H1 (cell line): Measurements from ENCODE around the gene PCBP1. TPM values are rescaled to one million over a fixed set of nuclear protein-coding genes. Genes with fewer than 3 reads are reported as not detected.

ENCODE experiments used
- CTCF ChIA-PET: fragments of 300-600 bp; sonication (Branson Sonifier 250); formaldehyde crosslinking; loops from one replicate; lab custom pipeline; 2021; ENCODE audit not compliant: partially characterized antibody; lab: Charles Lee
- POLR2A ChIA-PET: fragments of 300-600 bp; sonication (Branson Sonifier 250); formaldehyde crosslinking; loops from one replicate; lab custom pipeline; 2021; ENCODE audit warnings: inconsistent platforms; ENCODE audit not compliant: partially characterized antibody; lab: Charles Lee
- DNase-seq, 2 experiments: peaks; one replicate each; pipeline versions ENCODE4 v3.0.0 to v3.0.0-alpha.2; 2010 to 2022; ENCODE audit warnings: low spot score in 2 of 2, low read depth in 1 of 2, mixed read lengths in 1 of 2
- FAIRE-seq: peaks from 2 replicates; lab custom pipeline; 2011; peaks lifted over from hg19 to GRCh38; lab: Jason Lieb, UNC
- H2AFZ ChIP-seq: 2 replicates; pipeline ENCODE4 v1.8.1; 2012; ENCODE audit warnings: low read length, inconsistent platforms
- H2AK5ac ChIP-seq: 2 replicates; pipeline ENCODE4 v1.6.1; 2013; ENCODE audit warnings: low read depth, low read length
- H2BK120ac ChIP-seq: replicated peaks from 2 replicates; pipeline ENCODE3; 2013; ENCODE audit warnings: low read depth, low read length, inconsistent platforms
- H2BK12ac ChIP-seq: 2 replicates; pipeline ENCODE4 v1.6.1; 2013; ENCODE audit warnings: low read depth, low read length
- H2BK15ac ChIP-seq: 2 replicates; pipeline ENCODE4 v1.6.1; 2013; ENCODE audit warnings: low read length
- H2BK20ac ChIP-seq: 2 replicates; pipeline ENCODE4 v1.6.1; 2013; ENCODE audit warnings: low read length
- H2BK5ac ChIP-seq: 2 replicates; pipeline ENCODE4 v1.6.1; 2013; ENCODE audit warnings: low read depth, low read length
- H3K14ac ChIP-seq: 2 replicates; pipeline ENCODE4 v1.6.1; 2013; ENCODE audit warnings: inconsistent platforms; ENCODE audit not compliant: insufficient read length
- H3K18ac ChIP-seq: 2 replicates; pipeline ENCODE4 v1.6.1; 2013; ENCODE audit warnings: low read length; ENCODE audit errors: extremely low read depth
- H3K23ac ChIP-seq: 2 replicates; pipeline ENCODE4 v1.6.1; 2013; ENCODE audit warnings: inconsistent platforms; ENCODE audit not compliant: insufficient read length
- H3K23me2 ChIP-seq: 2 replicates; pipeline ENCODE4 v1.6.1; 2013; ENCODE audit warnings: low read depth, low read length
- H3K27ac ChIP-seq: 2 replicates; pipeline ENCODE4 v1.6.1; 2011; ENCODE audit warnings: low read depth, low read length, inconsistent platforms
- H3K27me3 ChIP-seq, 4 experiments: replicated peaks in 1 of 4; 1 replicate in 1 of 4; 2 replicates in 3 of 4; pipeline versions ENCODE4 v1.6.1 to v1.8.1; 2011 to 2013; ENCODE audit warnings: low read length in 3 of 4, mild to moderate bottlenecking in 3 of 4, inconsistent platforms in 2 of 4, mixed read lengths in 2 of 4, moderate library complexity in 1 of 4; ENCODE audit not compliant: control insufficient read depth in 3 of 4, insufficient read depth in 3 of 4; ENCODE audit errors: extremely low read depth in 1 of 4
- H3K36me3 ChIP-seq, 4 experiments: 2 replicates each; pipeline versions ENCODE4 v1.6.1 to v1.8.1; 2011 to 2013; ENCODE audit warnings: mild to moderate bottlenecking in 4 of 4, low read length in 3 of 4, moderate library complexity in 2 of 4, control low read depth in 1 of 4, inconsistent platforms in 1 of 4; ENCODE audit not compliant: insufficient read depth in 4 of 4, control insufficient read depth in 2 of 4
- H3K4ac ChIP-seq: replicated peaks from 2 replicates; pipeline ENCODE3; 2013; ENCODE audit warnings: low read length, low read depth, mixed read lengths, inconsistent platforms; ENCODE audit not compliant: insufficient read length
- H3K4me1 ChIP-seq, 4 experiments: replicated peaks in 1 of 4; 1 replicate in 1 of 4; 2 replicates in 3 of 4; pipeline versions ENCODE4 v1.6.1 to v1.8.1; 2011 to 2013; ENCODE audit warnings: low read length in 3 of 4, inconsistent platforms in 2 of 4, mixed read lengths in 1 of 4; ENCODE audit not compliant: insufficient read depth in 4 of 4, control insufficient read depth in 3 of 4
- H3K4me2 ChIP-seq, 2 experiments: 2 replicates each; pipeline versions ENCODE4 v1.6.1 to v1.8.1; 2011 to 2013; ENCODE audit warnings: low read depth in 2 of 2, low read length in 2 of 2, control low read depth in 1 of 2, inconsistent platforms in 1 of 2, mild to moderate bottlenecking in 1 of 2; ENCODE audit not compliant: insufficient read depth in 1 of 2
- H3K4me3 ChIP-seq, 4 experiments: fragments of 200-600, 300-600 bp in 1 of 4; sonication (generic), shearing (Covaris generic), sonication (Bioruptor Twin) in 1 of 4; 2 replicates each; pipeline versions ENCODE4 v1.5.1 to v1.8.1; 2011 to 2016; ENCODE audit warnings: low read length in 4 of 4, low read depth in 3 of 4, control low read depth in 2 of 4, inconsistent platforms in 2 of 4, mild to moderate bottlenecking in 2 of 4, mixed read lengths in 1 of 4, moderate library complexity in 1 of 4; ENCODE audit not compliant: insufficient read depth in 2 of 4; ENCODE audit errors: extremely low read depth in 1 of 4
- H3K56ac ChIP-seq: replicated peaks from 2 replicates; pipeline ENCODE3; 2013; ENCODE audit warnings: low read depth, mild to moderate bottlenecking, mixed read lengths, low read length, inconsistent platforms; ENCODE audit not compliant: insufficient read length
- H3K79me1 ChIP-seq: 2 replicates; pipeline ENCODE4 v1.6.1; 2013; ENCODE audit warnings: low read depth, low read length, control low read depth
- H3K79me2 ChIP-seq, 2 experiments: 2 replicates each; pipeline versions ENCODE4 v1.6.1 to v1.8.1; 2012 to 2013; ENCODE audit warnings: low read length in 2 of 2, mild to moderate bottlenecking in 2 of 2, inconsistent platforms in 1 of 2; ENCODE audit not compliant: insufficient read depth in 2 of 2, control insufficient read depth in 1 of 2
- H3K9ac ChIP-seq, 4 experiments: replicated peaks in 1 of 4; 1 replicate in 1 of 4; 2 replicates in 3 of 4; pipeline versions ENCODE4 v1.6.1 to v1.8.1; 2011 to 2013; ENCODE audit warnings: low read depth in 3 of 4, low read length in 3 of 4, control low read depth in 2 of 4, mild to moderate bottlenecking in 2 of 4, moderate library complexity in 2 of 4, inconsistent platforms in 1 of 4; ENCODE audit errors: extremely low read depth in 1 of 4
- H3K9me3 ChIP-seq, 2 experiments: 2 replicates each; pipeline versions ENCODE4 v1.6.1 to v1.8.1; 2012 to 2013; ENCODE audit warnings: mild to moderate bottlenecking in 2 of 2, moderate library complexity in 2 of 2, control low read depth in 1 of 2, inconsistent platforms in 1 of 2, low read depth in 1 of 2, low read length in 1 of 2, mixed read lengths in 1 of 2; ENCODE audit not compliant: insufficient read depth in 2 of 2
- H4K20me1 ChIP-seq, 2 experiments: replicated peaks in 1 of 2; 2 replicates each; pipeline versions ENCODE3 to v1.8.1; 2011 to 2013; ENCODE audit warnings: inconsistent platforms in 2 of 2, low read length in 2 of 2, mild to moderate bottlenecking in 1 of 2; ENCODE audit not compliant: insufficient read depth in 2 of 2, control insufficient read depth in 1 of 2
- H4K5ac ChIP-seq: 2 replicates; pipeline ENCODE4 v1.6.1; 2013; ENCODE audit warnings: low read length, low read depth, mixed read lengths, inconsistent platforms; ENCODE audit not compliant: insufficient read length
- H4K8ac ChIP-seq: 2 replicates; pipeline ENCODE4 v1.8.0; 2013; ENCODE audit warnings: mild to moderate bottlenecking, moderate library complexity, low read length, inconsistent platforms; ENCODE audit not compliant: insufficient read depth; ENCODE audit errors: extremely low read depth
- H4K91ac ChIP-seq: replicated peaks from 2 replicates; pipeline ENCODE3; 2013; ENCODE audit warnings: low read length, mixed read lengths, inconsistent platforms; ENCODE audit not compliant: insufficient read length
- BCL11A ChIP-seq, 2 experiments: IDR thresholded peaks; one replicate each; pipeline ENCODE4 v1.6.1; 2011; ENCODE audit warnings: low read depth in 2 of 2, low read length in 2 of 2, mild to moderate bottlenecking in 2 of 2
- CHD1 ChIP-seq: IDR thresholded peaks from 2 replicates; pipeline ENCODE4 v1.6.1; 2012; ENCODE audit warnings: low read depth, low read length, improper control_type of control experiment
- HDAC2 ChIP-seq, 2 experiments: fragments of 300-600 bp in 1 of 2; sonication (generic) in 1 of 2; IDR thresholded peaks; 2 replicates each; pipeline ENCODE4 v1.6.1; 2011 to 2012; ENCODE audit warnings: low read depth in 2 of 2, low read length in 2 of 2, mild to moderate bottlenecking in 2 of 2, moderate library complexity in 2 of 2, borderline replicate concordance in 1 of 2, inconsistent platforms in 1 of 2
- KDM4A ChIP-seq: IDR thresholded peaks from one replicate; pipeline ENCODE4 v1.7.1; 2012; ENCODE audit warnings: low read depth, mild to moderate bottlenecking, moderate library complexity, low read length, inconsistent platforms; ENCODE audit not compliant: severe bottlenecking
- NRF1 ChIP-seq: IDR thresholded peaks from 2 replicates; pipeline ENCODE4 v1.6.1; 2011; ENCODE audit warnings: mild to moderate bottlenecking, low read depth, low read length, improper control_type of control experiment
- PHF8 ChIP-seq: fragments of 200-600 bp; sonication (generic); conservative IDR thresholded peaks from 2 replicates; pipeline ENCODE4 v1.7.1; 2012; ENCODE audit warnings: low read depth, mild to moderate bottlenecking, inconsistent platforms, low read length, moderate library complexity
- RFX5 ChIP-seq: IDR thresholded peaks from 2 replicates; pipeline ENCODE4 v1.6.1; 2011; ENCODE audit warnings: low read depth, low read length, improper control_type of control experiment, borderline replicate concordance
- SAP30 ChIP-seq: fragments of 300-600 bp; sonication (generic); IDR thresholded peaks from 2 replicates; pipeline ENCODE4 v1.7.1; 2012; ENCODE audit warnings: low read length, moderate library complexity, mild to moderate bottlenecking, inconsistent platforms; ENCODE audit not compliant: insufficient read depth, insufficient replicate concordance
- SUZ12 ChIP-seq: fragments of 200-600 bp; sonication (generic); IDR thresholded peaks from 2 replicates; pipeline ENCODE4 v1.6.1; 2012; ENCODE audit warnings: mild to moderate bottlenecking, inconsistent platforms, low read length, moderate library complexity, mixed read lengths
- TAF1 ChIP-seq: IDR thresholded peaks from 2 replicates; pipeline ENCODE4 v1.6.1; 2011; ENCODE audit warnings: mild to moderate bottlenecking, low read depth, low read length
- ZNF274 ChIP-seq: IDR thresholded peaks from 2 replicates; pipeline ENCODE4 v1.7.0; 2012; ENCODE audit warnings: low read length, borderline replicate concordance; ENCODE audit errors: extremely low read depth
- WGBS, 2 experiments: shearing (Covaris generic) in 1 of 2; methylation state at CpG; one replicate each; pipeline versions ENCODE4 v1.1.6 to v1.1.7; 2013 to 2015; ENCODE audit warnings: low lambda C conversion rate in 2 of 2, mixed read lengths in 2 of 2, inconsistent platforms in 1 of 2, low coverage in 1 of 2, missing lambda C conversion rate in 1 of 2; ENCODE audit not compliant: insufficient replicate concordance in 2 of 2, insufficient coverage in 1 of 2, insufficient read length in 1 of 2; ENCODE audit errors: extremely low coverage in 1 of 2, missing lambda C conversion rate in 1 of 2; 5-methylcytosine and 5-hydroxymethylcytosine counted together
- polyA plus RNA-seq, 7 experiments: library from polyadenylated mRNA; depleted of rRNA in 3 of 7; stranded (reverse) in 5 of 7; unstranded in 2 of 7; fragments of >200 nt in 5 of 7; fragments of 200-250 nt in 2 of 7; gene quantifications; 1 replicate in 5 of 7; 2 replicates in 1 of 7; 4 replicates in 1 of 7; pipeline versions ENCODE4 v1.2.1 to v1.2.3, GENCODE V29; 2011 to 2013; ENCODE audit warnings: missing spikeins in 2 of 7, mixed read lengths in 2 of 7
- total RNA-seq: library from RNA; stranded (reverse); fragmentation: NEBNext Ultra II Directional; extraction: Animal tissue kit (Norgen Biotek cat#: 25700); gene quantifications from 2 replicates; pipeline ENCODE4 v1.2.1, GENCODE V29; 2021

The PCBP1 gene
- total and polyA plus RNA-seq, 2 of the 8 experiments (the other 6 are each of a cell fraction or from before 2014, with no cell fraction given), result 279 to 493 TPM

DNA sequence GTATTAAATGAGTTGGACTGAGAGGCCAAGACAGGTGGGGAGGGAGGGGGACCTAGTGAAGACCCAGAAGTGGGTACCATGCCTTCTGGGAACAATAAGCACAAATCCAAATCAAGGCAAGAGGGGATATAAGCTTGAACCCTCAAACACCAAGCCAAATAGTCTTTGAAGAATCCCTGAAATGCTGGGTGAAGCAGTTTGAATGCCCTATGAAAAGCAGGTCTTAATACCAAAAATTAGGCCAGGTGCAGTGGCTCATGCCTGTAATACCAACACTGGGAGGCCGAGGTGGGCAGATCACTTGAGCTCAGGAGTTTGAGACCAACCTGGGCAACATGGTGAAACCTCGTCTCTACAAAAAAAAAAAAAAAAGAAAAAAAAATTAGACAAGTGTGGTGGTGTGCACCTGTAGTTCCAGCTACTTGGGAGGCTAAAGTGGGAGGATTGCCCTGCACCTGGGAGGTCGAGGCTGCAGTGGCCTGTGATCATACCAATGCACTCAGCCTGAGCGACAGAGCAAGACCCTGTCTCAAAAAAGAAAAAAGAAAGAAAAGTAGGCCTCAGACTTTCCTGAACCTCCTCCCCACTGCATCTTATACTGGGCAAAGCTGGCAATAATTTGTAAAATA, 3.5 kb downstream of the PCBP1 start:
- H3K9me3 ChIP-seq, result no peaks in the 10 kb centered on the region
- H3K23ac ChIP-seq, result no peak overlapping the region
- peak overlapping the region; percentile 80; the same call in 1 of the 2 replicates for H2BK20ac ChIP-seq
- H3K4me1 ChIP-seq, result peaks cover under 1 to 8% (median 4%) of the 10 kb centered on the region in 4 experiments; a peak in 4 of 7 replicates
- H3K56ac ChIP-seq, result no peak overlapping the region
- peaks cover 7 to 20% of the 10 kb centered on the region in 2 experiments for H3K79me2 ChIP-seq
- H3K23me2 ChIP-seq, result peaks cover 6% of the 10 kb centered on the region
- H4K20me1 ChIP-seq, result peaks cover 1 to 2% of the 10 kb centered on the region in 2 experiments
- H4K8ac ChIP-seq, result no peak overlapping the region
- ChIA-PET CTCF (interaction anchor here (1.0 to 1.7 kb wide), 4 partner anchors 13 to 52 kb away, joined by 3 read pairs; no protein-coding TSS in a partner anchor), POLR2A (interaction anchor here (1.6 to 32.2 kb wide), 4 partner anchors 10 to 176 kb away, joined by 4 to 1553 read pairs (median 95); partner anchors contain the start of gene MXD1)
- H2AK5ac ChIP-seq, result peak overlapping the region; percentile 71; the same call in 1 of the 2 replicates
- no peaks in the 10 kb centered on the region for H3K27me3 ChIP-seq
- DNase-seq (no peak), FAIRE-seq (no peak)
- no peak overlapping the region for H3K18ac ChIP-seq
- H3K36me3 ChIP-seq, result peaks cover 0 to 14% (median 3%) of the 10 kb centered on the region in 4 experiments; a peak in 4 of 8 replicates
- H2BK12ac ChIP-seq, result 0 out of 2 replicates have a peak overlapping the region, but pooled peaks have one; percentile 17
- no peak overlapping the region for H2BK120ac ChIP-seq
- H3K9ac ChIP-seq, result peak overlapping the region in 1 of 4 experiments; percentile 8; a peak in 1 of 7 replicates
- no peak overlapping the region for H4K91ac ChIP-seq
- no peaks in the 10 kb centered on the region for H3K79me1 ChIP-seq
- H3K27ac ChIP-seq, result no peak overlapping the region
- H3K4ac ChIP-seq, result no peak overlapping the region
- H3K4me3 ChIP-seq, result no peak overlapping the region
- H4K5ac ChIP-seq, result no peak overlapping the region
- 0 out of 2 replicates have a peak overlapping the region, but pooled peaks have one; percentile 72 for H2BK15ac ChIP-seq
- WGBS, 2 experiments, result 79% methylated on average over 4 of the region's 4 CpGs; no CpG with 5 or more reads in 1 of the 2 experiments
- H2AFZ ChIP-seq, result no peak overlapping the region
- H2BK5ac ChIP-seq, result no peak overlapping the region; the same call in 1 of the 2 replicates
- H3K14ac ChIP-seq, result no peak overlapping the region
- peak overlapping the region in 1 of 2 experiments; percentile 83; a peak in 1 of 4 replicates for H3K4me2 ChIP-seq
- TF ChIP-seq HDAC2 (IDR thresholded peaks at IDR 0.05; ENCODE audit: borderline replicate concordance in 1 of 2, low read depth in 2 of 2, low read length in 2 of 2), result no peak
- no peak for TF ChIP-seq SAP30
- TF ChIP-seq NRF1, result no peak
- no peak for TF ChIP-seq RFX5
- TF ChIP-seq PHF8, result no peak
- no peak for TF ChIP-seq ZNF274
- no peak for TF ChIP-seq CHD1
- no peak for TF ChIP-seq SUZ12
- TF ChIP-seq BCL11A (IDR thresholded peaks at IDR 0.05; ENCODE audit: low read depth in 2 of 2, low read length in 2 of 2), result no peak
- no peak for TF ChIP-seq KDM4A
- TF ChIP-seq TAF1, result no peak
